CD4-positive, alpha-beta T cell treated with Interleukin-6 at 100 ng/mL for 8 hours (primary cell): ENCODE data around the gene PURA.

Source experiments
- DNase-seq: peaks from one replicate; pipeline ENCODE4 v3.0.0-alpha.2; 2020; ENCODE audit warnings: mixed read lengths, low spot score

The PURA gene

DNA sequence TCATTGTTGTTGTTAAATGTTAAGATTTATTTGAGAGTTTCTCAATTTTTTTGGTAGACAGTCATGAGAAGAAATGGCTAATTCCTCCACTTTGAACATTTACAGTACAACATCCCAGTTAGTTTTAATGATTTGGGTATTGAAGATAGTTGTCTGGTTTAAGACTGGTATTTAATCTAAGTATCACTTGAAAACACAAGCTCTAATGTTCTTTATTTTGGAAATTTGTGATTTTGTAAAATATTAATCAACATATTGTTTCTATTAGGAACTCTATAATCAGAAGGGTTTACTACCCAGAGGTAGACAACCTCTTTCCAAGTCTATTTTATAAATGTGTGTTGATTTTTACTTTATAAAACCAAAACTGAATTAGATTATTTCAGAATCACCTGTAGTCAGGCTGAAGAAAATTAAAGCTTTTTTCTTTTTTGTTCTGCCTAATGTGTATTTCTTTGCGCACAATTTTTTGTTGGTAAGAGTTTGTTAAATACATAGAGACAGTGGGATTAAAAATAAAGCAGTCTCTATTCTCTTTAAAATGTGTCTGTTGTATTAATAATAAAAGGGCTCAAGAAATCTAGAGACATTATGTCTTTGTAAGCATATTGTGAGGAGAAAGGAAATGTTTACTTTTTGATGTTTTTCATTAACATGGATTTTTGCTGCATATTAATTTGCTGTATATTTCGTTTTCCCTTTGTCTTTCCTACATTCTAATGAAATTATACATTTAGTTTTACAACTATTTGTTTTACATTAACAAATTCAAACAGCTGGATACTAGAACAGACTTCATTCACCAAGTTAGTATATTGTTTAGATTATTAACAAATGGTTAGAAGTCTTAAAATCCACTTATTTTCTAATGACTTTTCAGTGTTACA is 3.9 kb upstream of the PURA start:
- no peak for DNase-seq

DNA sequence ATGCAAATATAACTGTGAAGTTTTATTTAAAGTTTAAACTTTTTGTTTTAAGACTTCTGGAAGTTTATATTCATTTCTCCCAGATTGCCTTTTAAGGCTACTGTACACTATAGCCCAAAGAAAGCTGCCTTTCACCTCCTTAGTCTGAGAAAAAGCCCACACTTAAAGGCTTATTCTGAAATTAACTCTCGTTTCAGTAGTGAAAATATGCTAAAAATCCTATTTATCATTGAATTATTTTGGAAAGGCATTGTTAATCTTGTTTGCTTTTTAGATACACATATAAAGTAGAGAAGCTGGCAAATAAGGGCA is 3.3 kb upstream of the PURA start:
- no peak for DNase-seq

DNA sequence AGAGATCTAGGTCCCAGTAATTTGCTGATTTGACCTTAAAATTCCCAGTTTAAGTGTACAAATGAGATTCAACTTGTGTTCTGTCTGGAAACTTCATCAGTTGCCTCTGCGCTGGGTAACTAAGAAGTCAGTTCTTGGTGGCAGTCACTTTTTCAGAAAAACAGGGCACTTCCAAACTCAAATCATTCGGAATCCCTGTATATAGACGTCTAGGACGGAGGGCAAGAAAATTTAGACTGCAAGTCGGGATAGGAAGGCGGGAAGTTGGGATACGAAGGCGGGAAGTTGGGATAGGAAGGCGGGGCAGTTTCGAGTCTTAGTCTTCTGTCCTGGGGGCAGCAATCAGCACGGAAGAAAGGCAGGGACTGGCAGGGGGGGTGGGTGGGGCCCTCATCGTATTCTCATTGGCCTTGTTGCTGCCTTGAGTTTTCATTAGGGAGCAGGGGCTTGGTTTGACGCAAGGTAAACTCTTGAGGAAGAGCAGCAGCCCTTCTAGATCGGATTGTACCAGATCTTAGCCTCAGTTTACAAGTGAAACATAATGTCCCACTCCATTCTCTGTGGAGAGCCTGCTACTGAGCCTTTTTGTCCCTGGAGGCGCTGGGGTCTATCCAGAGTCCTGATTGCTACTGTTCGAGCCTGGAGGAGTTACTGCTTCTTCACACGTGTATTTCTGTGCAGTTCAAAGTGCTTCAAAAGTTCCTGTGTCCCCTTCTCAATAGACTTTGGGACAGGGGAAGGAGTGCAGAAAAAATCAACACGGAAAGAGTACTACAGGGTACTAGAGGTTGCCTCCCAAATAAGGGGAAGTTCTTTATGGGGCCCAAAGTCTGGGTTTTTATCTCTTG is 2.7 kb upstream of the PURA start:
- no peak for DNase-seq

DNA sequence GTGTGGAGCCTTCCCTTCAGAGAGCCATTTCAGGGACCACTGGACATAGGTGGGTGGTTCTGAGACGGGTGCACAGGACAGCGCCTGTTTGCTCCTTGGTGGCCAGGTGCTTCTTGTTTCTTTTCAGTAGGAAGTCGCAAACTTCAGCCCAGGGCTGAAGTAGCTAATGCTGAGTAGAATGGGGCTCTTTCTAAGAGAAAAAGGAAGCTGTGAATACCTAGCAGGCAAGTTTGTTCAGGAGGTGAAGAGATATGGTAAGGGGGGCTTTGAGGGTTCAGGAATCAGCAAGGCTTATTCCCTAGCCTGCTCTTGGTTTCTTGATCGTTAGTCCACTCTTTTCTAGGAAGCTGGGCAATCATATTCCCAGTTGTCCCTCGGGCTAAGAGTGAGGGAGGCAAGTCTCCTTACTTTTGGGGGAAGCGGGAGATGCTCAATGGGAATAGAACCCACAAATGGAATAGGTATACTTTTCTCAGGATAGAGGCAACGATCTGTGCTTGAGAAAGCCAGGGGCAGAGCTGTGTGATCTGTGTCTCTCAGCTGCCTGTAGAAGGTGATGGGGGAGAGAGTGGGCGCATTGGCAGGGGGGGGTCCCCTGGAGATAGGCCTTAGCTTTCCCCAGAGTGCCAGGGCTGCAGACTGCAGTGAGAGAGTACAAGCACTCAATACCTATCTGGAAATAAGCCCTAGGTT is 1.9 kb upstream of the PURA start:
- DNase-seq: no peak

DNA sequence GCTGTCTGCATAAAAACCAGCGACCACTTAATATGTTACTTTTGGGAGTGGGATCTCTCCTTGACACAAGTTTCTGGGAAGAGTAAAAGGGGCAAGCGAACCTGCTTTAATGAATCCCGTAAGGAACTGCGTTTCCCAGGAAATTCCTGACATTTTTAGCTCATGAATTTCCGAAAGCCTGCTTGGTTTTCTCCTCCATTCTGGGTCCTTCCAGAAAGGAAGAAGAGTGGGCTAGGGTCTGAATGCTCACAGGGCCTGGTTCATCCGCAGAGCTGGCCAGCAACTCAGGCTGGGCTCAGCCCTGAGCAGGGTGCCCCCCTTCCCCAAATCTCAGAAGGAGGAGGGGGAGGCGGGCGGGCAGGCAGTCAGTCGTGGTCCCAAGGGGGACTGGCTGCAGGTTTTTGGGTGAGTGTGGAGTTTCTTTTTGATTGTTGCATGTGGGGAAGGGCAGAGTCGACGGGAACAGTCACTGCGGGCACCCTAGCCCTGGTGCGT is 1.2 kb upstream of the PURA start:
- DNase-seq: no peak

DNA sequence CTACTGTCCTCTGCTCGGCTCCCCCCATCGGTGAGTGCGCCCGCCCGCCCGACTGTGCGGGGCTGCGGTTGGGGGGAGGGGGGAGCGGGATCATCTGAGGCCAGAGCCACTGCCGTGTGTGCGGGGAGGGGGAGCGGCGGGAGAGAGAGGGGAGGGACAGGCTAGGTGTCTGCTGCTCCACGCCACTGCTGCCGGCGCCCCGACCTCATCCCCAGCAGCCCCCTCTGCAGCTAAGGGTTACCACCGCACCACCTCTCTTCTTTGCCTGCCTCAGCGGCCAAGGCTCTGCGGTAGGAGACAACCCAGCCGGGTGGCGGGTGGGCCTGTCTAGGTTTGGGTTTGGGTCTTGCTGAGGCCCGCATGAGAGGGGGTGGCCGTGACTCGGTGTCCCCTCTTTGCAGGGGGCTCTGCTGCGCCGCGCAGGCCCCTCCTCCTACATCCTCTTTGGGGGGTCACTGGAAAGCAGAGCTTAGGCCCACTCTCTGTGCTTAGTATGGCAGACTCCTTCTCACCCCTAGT is 670 bp upstream of the PURA start:
- DNase-seq: no peak

DNA sequence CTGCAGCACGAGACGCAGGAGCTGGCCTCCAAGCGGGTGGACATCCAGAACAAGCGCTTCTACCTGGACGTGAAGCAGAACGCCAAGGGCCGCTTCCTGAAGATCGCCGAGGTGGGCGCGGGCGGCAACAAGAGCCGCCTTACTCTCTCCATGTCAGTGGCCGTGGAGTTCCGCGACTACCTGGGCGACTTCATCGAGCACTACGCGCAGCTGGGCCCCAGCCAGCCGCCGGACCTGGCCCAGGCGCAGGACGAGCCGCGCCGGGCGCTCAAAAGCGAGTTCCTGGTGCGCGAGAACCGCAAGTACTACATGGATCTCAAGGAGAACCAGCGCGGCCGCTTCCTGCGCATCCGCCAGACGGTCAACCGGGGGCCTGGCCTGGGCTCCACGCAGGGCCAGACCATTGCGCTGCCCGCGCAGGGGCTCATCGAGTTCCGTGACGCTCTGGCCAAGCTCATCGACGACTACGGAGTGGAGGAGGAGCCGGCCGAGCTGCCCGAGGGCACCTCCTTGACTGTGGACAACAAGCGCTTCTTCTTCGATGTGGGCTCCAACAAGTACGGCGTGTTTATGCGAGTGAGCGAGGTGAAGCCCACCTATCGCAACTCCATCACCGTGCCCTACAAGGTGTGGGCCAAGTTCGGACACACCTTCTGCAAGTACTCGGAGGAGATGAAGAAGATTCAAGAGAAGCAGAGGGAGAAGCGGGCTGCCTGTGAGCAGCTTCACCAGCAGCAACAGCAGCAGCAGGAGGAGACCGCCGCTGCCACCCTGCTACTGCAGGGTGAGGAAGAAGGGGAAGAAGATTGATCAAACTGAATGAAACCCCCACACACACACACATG is 654 bp downstream of the PURA start:
- DNase-seq: peak; percentile 18

DNA sequence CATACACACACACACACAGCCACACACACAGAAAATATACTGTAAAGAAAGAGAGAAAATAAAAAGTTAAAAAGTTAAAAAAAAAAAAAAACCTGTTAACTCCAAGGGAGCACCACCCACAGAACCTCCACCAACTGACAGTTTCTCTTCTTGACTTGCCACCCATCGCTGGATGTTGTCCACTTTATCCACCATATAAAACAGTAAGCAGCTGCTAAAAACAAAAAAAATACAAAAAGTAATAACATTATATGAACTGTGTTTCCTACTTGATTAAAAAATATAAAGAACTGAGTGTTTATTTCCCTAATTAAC is 1.2 kb downstream of the PURA start:
- no peak for DNase-seq

DNA sequence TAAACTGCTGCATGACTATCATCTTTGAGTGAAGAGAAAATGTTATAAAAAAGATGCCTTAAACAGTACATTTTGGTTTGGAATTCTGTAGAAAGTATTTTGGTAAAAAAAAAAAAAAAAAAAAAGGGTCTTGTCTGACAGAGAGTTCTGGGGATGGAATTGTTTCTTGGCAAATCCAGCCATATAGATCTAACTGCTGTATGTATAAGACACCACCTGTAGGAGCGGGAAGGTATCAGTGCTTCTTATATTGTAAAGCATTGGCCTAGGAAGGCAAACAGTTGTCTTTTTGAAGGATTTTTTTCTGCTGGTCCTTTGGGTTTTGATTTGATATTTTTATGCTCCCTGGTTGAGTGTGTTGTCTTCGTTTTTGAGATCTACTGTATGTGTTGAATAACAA is 2.8 kb downstream of the PURA start:
- no peak for DNase-seq

DNA sequence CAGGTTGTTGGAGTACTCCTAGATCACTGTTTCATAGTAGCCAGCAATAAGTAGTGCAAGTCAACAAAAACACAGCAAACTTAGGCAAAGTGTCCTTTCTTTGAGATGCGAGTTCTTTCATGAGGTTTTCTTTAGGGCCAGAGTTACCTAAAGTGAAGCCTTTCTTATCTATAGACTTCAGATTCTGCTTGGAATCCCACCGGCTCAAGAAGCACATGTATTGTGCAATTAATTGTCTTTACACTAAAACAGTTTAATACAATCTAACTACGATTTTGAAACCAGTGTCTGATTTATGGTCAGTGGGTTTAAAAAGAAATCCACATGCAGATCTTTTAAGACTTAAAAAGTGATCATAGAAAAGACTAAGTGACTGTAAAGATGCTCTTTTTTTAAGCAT is 3.6 kb downstream of the PURA start:
- no peak for DNase-seq

DNA sequence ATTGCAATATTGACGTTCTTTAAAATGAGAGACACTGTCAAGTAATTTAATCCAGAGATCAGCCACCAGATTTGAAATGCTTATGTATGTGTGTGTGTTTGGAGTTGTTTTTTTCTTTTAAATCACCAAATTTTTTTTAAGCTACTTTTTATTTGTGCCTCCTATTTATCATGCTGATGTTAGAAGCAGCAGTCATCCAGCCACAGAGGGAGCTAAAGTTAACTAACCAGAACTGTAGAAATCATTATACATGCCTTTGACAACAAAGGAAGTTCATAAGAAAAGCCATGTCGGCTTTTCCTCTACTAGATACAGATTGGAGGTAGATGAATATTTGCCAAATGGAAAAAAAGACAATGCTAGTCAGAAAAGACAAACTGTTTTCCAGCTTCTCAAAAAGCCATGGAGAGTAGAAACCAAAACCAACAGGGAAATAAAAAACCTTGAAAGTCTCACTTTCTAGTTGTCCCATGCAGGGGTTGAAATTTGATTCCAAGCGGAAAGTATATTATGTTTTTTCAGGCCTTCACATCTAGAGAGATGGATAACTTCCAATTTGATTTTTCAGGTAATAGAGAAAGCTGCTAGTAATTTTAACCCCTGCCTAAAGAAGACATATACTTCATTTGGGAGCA is 4.5 kb downstream of the PURA start:
- DNase-seq: no peak

DNA sequence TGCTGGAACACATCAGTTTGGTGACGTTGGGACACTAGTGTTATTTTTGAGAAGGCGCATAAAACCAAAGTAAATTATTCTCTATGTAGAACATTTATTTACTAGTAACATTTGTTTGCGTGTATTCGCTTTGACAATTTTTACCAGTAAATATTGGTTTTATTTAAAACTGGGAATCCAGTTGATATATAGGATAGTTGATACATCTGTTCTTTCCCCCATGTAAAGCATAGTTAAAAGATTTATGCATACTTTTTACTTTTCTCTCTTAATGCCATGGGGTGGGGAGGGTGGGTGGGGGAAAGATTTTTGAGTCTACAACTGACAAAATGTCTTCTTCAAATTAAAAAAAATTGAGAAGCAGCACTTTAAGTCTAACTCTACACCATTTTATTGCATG is 11.7 kb downstream of the PURA start, which contains the start of gene IGIP:
Gene IGIP, plus strand, starts transcription at position 301 of the 400 bp plus-strand sequence. CDS start 2,540 bp downstream, outside the sequence.
- no peak for DNase-seq

DNA sequence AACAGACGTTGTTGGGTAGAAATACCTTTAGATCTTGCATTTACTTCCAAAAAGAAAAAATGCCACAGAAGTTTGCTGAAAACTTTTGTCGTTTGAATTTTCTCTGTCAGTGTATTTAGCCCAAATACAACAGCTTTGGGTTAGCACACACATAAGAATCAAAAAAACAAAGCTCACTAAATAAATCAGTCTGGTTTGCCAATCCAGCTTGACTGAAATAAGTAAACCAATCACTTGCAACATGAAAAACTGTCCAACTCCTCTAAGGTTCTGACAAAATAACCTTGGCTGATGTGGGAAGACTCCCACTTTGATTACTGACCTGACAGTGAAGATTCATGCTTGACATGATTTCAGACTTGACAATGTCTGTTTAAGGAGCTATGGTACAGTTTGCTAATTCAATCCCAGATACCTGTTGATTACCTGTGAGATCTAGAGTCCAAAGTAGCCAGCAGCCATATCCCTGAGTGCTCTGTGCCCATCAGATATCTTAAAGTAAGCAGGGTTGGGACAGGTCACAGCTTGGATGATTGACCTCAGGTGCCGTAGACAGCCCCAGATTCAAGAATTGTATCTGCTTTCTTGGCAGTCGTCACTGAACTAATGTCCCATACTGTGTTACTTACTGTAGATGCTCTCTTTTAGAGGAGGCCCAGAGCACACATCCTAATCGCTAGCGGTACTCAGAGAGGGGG is 12.6 kb downstream of the PURA start:
- DNase-seq: no peak

DNA sequence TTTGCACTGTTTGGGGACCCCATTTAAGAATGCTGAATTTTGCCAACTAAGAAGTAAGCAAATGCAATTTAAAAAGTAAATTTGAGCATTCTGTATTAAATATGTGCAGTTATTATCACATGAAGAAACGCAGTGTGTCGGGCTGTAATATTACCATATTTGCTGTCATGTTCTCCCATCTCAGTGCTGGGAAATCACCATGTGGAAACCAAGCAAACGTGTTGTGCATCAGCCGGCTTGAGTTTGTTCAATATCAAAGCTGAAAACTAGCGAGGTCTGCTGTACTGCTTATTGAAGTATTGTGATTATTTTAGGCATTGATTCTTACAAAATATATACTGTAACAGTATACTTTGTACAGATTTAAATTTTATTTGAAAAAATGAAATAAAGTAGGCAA is 14.5 kb downstream of the PURA start:
- DNase-seq: no peak

DNA sequence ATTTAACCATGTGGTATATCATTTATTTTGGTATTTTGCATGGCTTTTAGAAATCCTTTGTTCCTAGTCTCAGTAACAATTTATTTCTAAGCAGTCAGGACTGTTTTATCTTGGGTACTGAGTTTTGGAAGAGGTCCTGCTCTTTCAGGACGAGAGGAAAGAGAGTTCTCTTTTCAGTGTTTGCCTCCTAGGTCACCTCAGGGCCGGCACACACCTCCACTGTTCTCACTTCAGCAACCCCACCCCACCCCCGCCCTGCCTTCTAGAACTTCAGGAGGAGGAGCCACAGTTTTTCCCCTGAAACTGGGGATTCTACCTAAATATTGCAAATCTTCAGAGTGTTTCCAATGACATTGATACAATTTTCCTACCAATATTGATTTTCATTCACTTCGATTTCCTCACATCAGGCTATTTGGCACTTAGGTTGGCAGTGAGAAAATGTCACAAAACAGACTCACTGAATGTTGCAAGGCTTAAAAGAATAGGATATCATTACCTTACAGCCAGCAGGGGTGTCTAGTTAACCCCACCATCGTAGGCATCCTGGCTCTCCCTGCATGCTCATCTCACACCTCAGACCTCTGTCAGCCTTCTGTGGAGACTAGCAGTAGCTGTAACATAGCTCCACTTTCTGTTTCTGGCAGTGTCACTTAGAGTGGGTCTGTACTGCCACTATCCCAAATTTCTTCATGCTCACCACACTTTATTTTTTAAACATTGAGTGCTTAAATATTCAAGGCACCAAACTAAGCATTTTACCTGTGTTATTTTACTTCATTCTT is 17.2 kb downstream of the PURA start:
- DNase-seq: no peak

DNA sequence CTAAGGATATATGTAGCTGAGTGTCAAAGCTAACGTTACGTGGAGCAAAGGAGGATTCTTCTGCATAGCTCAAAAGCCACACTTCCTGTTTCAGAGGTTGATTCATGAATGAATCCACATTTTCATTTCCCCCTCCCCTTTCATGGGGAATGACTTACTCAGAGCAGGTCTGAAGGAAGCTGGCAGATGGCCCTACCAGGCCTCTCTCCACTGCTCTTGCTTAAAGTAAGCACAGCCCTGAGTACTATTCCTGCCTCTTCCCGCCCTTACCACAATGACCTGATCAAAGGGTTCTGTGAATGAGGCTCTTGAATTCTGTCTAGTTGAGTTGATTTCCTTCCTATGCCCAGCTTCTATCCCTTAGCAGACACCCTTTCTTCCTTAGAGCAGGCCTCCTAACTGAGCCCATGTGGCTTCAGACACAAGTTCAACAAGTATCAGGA is 18.1 kb downstream of the PURA start:
- DNase-seq: peak; percentile 17

DNA sequence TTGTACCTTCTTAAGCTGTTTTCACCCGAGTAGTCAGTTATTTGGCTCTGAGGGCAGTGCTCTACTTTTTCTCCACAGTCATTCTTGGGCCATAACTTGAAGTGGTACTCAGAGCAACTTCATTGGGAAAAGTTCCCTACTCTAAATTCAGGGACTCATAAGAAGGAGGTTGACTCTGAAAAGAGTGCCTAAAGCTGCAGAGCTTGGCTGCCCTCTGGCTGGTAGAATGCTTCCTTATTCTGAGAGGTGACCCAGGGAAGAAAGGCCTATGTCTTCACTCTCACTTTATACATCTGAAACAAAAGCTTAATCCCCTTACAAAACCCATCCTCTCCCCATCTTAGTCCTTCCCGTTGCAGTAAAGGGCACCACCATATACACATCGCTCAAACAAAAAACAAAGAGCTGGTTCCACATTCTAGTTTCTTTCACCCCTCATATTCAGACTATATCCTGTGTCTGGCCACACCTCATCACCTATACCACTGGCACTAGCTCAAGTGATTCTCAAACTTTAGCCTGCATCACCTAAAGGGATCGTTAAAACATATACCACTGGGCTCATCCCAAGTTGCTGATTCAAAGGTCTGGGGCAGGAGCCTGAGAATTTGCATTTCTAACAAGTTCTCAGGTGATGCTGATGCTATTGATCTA is 19.7 kb downstream of the PURA start:
- DNase-seq: no peak

DNA sequence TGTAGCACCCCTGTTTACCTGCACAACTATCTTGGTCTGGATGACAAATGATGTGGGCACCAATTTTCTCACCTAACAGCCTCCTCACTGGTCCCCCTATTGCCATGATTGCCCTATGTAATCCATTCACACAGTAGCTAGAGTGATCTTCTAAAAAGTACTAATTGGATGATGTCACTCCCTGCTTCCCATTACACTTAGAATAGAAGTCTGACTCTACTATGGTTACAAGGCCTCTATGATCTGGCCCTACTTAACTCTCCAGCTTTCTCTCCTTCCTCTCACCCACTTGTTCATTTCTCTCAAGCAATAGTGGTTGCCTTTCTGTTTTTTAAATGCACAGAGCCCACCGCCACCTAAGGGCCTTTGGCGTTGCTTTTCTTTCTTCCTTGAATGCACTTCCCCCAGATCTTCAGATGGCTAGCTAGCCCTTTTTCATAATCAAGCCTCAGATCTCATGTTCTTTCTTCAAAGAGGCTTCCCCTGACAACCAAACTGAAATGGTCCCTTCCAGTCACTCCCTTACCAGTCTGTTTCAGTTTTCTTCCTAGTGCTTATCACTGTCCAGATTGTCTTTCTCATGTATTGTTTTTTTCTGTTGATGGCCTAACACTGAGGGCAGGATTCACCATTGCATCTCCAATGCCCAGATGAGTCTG is 20.5 kb downstream of the PURA start:
- DNase-seq: no peak
